ENCODE measurements around the gene NUP214. TPM values are rescaled to one million over a fixed set of nuclear protein-coding genes. Genes with fewer than 3 reads are reported as not detected.

Gene NUP214
- total and polyA plus RNA-seq, 2 of the 8 experiments (the other 6 are each of a cell fraction or from before 2014, with no cell fraction given), result 28.6 to 50.2 TPM

- TF ChIP-seq CHD7 (IDR thresholded peaks at IDR 0.05; ENCODE audit: insufficient replicate concordance, low read length) (no peak), TAF1 (IDR thresholded peaks at IDR 0.05; ENCODE audit: low read depth, low read length) (no peak), SUZ12 (IDR thresholded peaks at IDR 0.05; ENCODE audit: low read length) (no peak), RBBP5 (IDR thresholded peaks at IDR 0.05; ENCODE audit: borderline replicate concordance, low read depth, low read length) (no peak), EP300 (IDR thresholded peaks at IDR 0.05; ENCODE audit: borderline replicate concordance in 1 of 2, low read depth in 2 of 2, low read length in 2 of 2) (no peak)
Measured at GRCh38 chr9:131228988-131229387, 103.6 kb downstream of the NUP214 start (continued).

All from H1 (cell line).